Esophagus muscularis mucosa (tissue), 4 donors: ENCODE results near the gene CDH16.

Experiments used
- CTCF ChIP-seq, 3 experiments: fragments of 200-600 bp in 2 of 3; fragments of 450-650 bp in 1 of 3; sonication (generic) in 2 of 3; IDR thresholded peaks; one replicate each; pipeline ENCODE4 v1.5.1; 2017 to 2019; ENCODE audit warnings: antibody characterized with exemption in 3 of 3, mild to moderate bottlenecking in 2 of 3, moderate library complexity in 1 of 3
- EP300 ChIP-seq: sonication (generic); formaldehyde crosslinking; IDR thresholded peaks from one replicate; pipeline ENCODE4 v1.6.1; 2017; ENCODE audit warnings: antibody characterized with exemption
- POLR2A ChIP-seq: fragments of 450-650 bp; IDR thresholded peaks from one replicate; pipeline ENCODE4 v1.6.1; 2017; ENCODE audit warnings: antibody characterized with exemption, moderate library complexity, mild to moderate bottlenecking, low read depth
- POLR2AphosphoS5 ChIP-seq, 2 donors: sonication (generic); formaldehyde crosslinking; IDR thresholded peaks; one replicate each; pipeline ENCODE4 v1.6.1; 2017; ENCODE audit warnings: antibody characterized with exemption in 2 of 2

GRCh38 chr16:66948134-66948836, 29.6 kb upstream of the CDH16 start:
- TF ChIP-seq CTCF (IDR thresholded peaks at IDR 0.05) (no peak), POLR2A (no peak), POLR2AphosphoS5 (IDR thresholded peaks at IDR 0.05) (no peak), EP300 (no peak)
